IMR-90 (cell line): ENCODE data around the gene NAGS.

Experiments used
- BHLHE40 ChIP-seq: fragments of 150-350 bp; IDR thresholded peaks from 2 replicates; pipeline ENCODE4 v1.6.1; 2016; ENCODE audit warnings: mild to moderate bottlenecking, low read depth, low read length
- CEBPB ChIP-seq: IDR thresholded peaks from 2 replicates; pipeline ENCODE4 v1.6.1; 2012; ENCODE audit warnings: low read depth, low read length, improper control_type of control experiment
- MAFK ChIP-seq: IDR thresholded peaks from 2 replicates; pipeline ENCODE4 v1.6.1; 2012; ENCODE audit warnings: low read depth, low read length, improper control_type of control experiment
- NFE2L2 ChIP-seq: fragments of 150-350 bp; IDR thresholded peaks from 2 replicates; pipeline ENCODE4 v1.6.1; 2016; ENCODE audit warnings: low read depth, mild to moderate bottlenecking, low read length
- POLR2A ChIP-seq: IDR thresholded peaks from 2 replicates; pipeline ENCODE4 v1.6.1; 2012; ENCODE audit warnings: mild to moderate bottlenecking, low read depth, low read length
- RAD21 ChIP-seq: IDR thresholded peaks from 2 replicates; pipeline ENCODE4 v1.6.1; 2012; ENCODE audit warnings: low read length, improper control_type of control experiment
- RFX5 ChIP-seq: IDR thresholded peaks from 2 replicates; pipeline ENCODE4 v1.8.0; 2012; ENCODE audit warnings: low read depth, mild to moderate bottlenecking, low read length, moderate library complexity
- TF ChIP-seq, protein P1 (sequence below): conservative IDR thresholded peaks from 2 replicates; pipeline ENCODE4 v1.5.1; 2012; ENCODE audit warnings: mild to moderate bottlenecking, low read depth, low read length, improper control_type of control experiment
- TF ChIP-seq, protein P2 (sequence below): fragments of 150-350 bp; IDR thresholded peaks from 2 replicates; pipeline ENCODE4 v1.6.1; 2017; ENCODE audit warnings: mild to moderate bottlenecking, antibody characterized with exemption, low read length, low read depth

DNA sequence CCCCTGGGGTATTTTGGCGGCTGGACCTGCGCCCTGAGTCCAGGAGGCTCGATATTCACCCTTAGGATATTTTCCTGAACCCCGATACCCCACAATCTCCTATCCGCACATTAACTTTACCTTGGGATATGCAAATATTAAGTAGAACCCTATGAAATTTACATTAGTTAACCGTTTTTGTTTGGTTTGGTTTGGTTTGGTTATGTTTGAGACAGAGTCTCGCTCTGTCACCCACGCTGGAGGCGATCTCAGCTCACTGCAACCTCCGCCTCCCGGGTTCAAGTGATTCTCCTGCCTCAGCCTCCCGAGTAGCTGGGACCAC is 9.3 kb upstream of the NAGS start:
- TF ChIP-seq, protein P1, sequence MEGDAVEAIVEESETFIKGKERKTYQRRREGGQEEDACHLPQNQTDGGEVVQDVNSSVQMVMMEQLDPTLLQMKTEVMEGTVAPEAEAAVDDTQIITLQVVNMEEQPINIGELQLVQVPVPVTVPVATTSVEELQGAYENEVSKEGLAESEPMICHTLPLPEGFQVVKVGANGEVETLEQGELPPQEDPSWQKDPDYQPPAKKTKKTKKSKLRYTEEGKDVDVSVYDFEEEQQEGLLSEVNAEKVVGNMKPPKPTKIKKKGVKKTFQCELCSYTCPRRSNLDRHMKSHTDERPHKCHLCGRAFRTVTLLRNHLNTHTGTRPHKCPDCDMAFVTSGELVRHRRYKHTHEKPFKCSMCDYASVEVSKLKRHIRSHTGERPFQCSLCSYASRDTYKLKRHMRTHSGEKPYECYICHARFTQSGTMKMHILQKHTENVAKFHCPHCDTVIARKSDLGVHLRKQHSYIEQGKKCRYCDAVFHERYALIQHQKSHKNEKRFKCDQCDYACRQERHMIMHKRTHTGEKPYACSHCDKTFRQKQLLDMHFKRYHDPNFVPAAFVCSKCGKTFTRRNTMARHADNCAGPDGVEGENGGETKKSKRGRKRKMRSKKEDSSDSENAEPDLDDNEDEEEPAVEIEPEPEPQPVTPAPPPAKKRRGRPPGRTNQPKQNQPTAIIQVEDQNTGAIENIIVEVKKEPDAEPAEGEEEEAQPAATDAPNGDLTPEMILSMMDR: no peak
- TF ChIP-seq NFE2L2 (no peak), POLR2A (no peak), RFX5 (no peak), BHLHE40 (no peak), RAD21 (no peak), MAFK (no peak), CEBPB (no peak)
- TF ChIP-seq, protein P2, sequence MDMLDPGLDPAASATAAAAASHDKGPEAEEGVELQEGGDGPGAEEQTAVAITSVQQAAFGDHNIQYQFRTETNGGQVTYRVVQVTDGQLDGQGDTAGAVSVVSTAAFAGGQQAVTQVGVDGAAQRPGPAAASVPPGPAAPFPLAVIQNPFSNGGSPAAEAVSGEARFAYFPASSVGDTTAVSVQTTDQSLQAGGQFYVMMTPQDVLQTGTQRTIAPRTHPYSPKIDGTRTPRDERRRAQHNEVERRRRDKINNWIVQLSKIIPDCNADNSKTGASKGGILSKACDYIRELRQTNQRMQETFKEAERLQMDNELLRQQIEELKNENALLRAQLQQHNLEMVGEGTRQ: no peak
